ENCODE measurements around the gene TOGARAM1. TPM values are rescaled to one million over a fixed set of nuclear protein-coding genes. Genes with fewer than 3 reads are reported as not detected.

The TOGARAM1 gene, protein sequence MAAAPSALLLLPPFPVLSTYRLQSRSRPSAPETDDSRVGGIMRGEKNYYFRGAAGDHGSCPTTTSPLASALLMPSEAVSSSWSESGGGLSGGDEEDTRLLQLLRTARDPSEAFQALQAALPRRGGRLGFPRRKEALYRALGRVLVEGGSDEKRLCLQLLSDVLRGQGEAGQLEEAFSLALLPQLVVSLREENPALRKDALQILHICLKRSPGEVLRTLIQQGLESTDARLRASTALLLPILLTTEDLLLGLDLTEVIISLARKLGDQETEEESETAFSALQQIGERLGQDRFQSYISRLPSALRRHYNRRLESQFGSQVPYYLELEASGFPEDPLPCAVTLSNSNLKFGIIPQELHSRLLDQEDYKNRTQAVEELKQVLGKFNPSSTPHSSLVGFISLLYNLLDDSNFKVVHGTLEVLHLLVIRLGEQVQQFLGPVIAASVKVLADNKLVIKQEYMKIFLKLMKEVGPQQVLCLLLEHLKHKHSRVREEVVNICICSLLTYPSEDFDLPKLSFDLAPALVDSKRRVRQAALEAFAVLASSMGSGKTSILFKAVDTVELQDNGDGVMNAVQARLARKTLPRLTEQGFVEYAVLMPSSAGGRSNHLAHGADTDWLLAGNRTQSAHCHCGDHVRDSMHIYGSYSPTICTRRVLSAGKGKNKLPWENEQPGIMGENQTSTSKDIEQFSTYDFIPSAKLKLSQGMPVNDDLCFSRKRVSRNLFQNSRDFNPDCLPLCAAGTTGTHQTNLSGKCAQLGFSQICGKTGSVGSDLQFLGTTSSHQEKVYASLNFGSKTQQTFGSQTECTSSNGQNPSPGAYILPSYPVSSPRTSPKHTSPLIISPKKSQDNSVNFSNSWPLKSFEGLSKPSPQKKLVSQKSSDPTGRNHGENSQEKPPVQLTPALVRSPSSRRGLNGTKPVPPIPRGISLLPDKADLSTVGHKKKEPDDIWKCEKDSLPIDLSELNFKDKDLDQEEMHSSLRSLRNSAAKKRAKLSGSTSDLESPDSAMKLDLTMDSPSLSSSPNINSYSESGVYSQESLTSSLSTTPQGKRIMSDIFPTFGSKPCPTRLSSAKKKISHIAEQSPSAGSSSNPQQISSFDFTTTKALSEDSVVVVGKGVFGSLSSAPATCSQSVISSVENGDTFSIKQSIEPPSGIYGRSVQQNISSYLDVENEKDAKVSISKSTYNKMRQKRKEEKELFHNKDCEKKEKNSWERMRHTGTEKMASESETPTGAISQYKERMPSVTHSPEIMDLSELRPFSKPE (N-terminal part only)
- 8.9 and 20.6 TPM in 2 replicates for total RNA-seq

DNA sequence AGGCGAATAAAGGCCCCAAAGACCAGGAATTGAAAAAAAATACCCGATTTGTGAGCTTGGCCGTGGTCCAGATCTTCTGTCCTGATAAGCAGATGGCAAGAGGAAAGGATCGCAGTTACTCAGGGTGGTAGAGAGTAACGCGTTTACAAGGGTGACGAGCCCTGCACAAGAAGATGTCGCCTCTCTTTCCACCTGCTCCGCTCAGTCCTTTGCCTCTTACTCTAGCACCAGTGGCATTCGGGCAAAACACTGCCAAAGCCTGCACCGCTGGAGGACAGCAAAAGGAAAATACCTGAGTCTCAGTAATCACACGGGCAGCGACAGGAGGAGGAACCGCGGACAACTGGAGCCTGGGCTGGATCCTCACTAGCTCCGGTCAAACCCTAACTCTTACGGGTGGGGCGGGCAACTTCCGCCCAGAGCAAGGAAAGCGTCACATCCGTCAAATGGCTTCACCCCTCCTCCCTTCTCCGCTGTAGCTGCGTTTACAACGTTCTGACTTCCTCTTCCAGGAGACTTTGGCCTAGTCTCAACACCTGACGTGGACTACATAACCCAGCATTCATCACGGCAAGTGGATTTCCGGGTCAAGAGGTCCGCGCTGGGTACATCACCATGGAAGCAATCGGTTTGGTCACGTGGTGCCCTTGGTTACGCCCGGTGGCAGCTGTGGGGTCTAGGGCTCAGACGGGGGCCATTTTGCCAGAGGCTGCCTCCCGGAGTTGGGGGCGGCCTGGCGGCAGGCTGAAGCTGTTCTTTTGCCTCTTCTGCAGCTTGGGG lies at the start of gene TOGARAM1, which contains the start of gene KLHL28:
Gene TOGARAM1, plus strand, starts transcription at position 637 of the 780 bp plus-strand sequence. CDS start 232 bp downstream, outside the sequence.
Gene KLHL28, minus strand, starts transcription at position 394 of the 780 bp plus-strand sequence. CDS start 16,019 bp downstream, outside the sequence.

DNA sequence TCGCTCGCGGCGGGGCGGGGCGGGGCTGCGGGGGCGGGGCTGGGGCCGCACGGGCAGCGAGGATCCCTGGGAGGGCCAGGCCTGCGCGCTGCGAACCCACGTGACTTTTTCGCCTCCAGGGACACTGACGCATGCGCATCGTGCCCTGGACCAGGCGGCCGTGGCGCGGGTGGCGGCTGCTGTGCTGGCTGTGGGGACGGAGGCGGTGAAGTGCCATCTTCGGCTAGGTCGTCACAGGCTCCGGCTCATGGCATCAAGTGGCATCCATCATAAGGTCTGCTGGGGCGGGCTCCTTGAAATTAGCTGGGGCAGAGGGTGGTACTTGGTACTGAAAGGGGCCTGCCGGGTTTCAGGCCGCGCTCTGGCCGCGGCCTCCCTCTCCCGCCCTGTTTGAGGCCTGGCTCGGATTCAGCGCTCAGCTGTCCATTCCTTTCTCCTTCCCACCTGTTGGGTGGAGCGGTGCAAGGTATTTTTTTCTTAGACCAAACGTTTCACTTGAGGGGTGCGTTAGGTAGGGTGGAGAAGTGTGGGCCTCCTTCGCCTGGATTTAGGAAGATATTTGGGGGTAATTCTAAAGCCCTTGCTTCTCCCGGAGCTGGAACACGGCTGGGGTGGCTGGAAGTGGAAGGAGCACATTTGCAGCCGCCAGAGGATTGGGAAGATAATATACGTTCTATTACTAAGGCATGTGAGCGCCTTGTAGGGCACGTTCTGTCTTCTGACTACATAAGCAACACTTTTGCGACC lies 122.2 kb downstream of the TOGARAM1 start, which contains the start of gene PRPF39:
Gene PRPF39, plus strand, starts transcription at position 141 of the 747 bp plus-strand sequence. CDS start 11,124 bp downstream, outside the sequence.

Other genes starting within 250 kb of the TOGARAM1 start
- gene KLHL28, start 243 bp upstream of the TOGARAM1 start, total RNA-seq, result 5.0 and 13.6 TPM in 2 replicates
- gene PRPF39, start 121.9 kb downstream of the TOGARAM1 start, total RNA-seq, result 17.8 and 37.8 TPM in 2 replicates
- 19.3 and 27.0 TPM in 2 replicates for gene FKBP3, start 172.3 kb downstream of the TOGARAM1 start, total RNA-seq
- 6.3 and 12.5 TPM in 2 replicates for gene FANCM, start 173.7 kb downstream of the TOGARAM1 start, total RNA-seq